Renal cortical epithelial cell (primary cell): ENCODE data around the gene SYT2. TPM values are rescaled to one million over a fixed set of nuclear protein-coding genes. Genes with fewer than 3 reads are reported as not detected.
"Not testable (repeated sequence)": the region's sequence is repeated elsewhere in the genome, so short reads cannot be mapped to it uniquely, and the experiment has no call there.

Experiments used
- DNase-seq: peaks from one replicate; pipeline ENCODE4 v3.0.0-alpha.2; 2011; ENCODE audit warnings: low read depth
- total RNA-seq: library from RNA; depleted of rRNA; stranded (reverse); fragments of >200 nt; gene quantifications from 2 replicates; pipeline ENCODE4 v1.2.3, GENCODE V29; 2014

Gene SYT2
- total RNA-seq, 1 donor from 2014 or later = 0.05 TPM

DNA sequence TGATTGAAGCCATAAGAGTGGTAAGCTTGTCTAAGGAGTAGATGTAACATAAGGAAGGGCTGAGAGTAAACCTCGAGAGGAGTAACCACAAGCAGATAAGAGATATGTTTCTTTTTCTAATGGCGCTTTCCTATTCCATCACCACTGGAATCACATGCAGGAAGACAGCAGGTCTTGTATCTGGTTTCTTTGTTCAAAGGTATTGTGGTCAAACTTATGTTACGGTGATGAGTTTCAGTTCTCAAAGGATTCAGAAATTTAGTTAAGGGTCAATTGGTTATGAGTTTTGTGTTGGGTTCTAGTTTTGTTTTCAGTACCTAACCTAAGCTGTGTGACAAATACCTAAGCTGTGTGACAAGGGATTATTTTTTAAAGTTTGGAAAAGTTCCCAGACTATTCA lies 163.5 kb downstream of the SYT2 start:
- DNase-seq = not testable (repeated sequence)

GRCh38 chr1:202546377-202546776 lies 163.9 kb downstream of the SYT2 start:
- not testable (repeated sequence) for DNase-seq

- DNase-seq = not testable (repeated sequence)
These were observed 164.5 kb downstream of the SYT2 start for GRCh38 chr1:202545647-202546303.

DNA sequence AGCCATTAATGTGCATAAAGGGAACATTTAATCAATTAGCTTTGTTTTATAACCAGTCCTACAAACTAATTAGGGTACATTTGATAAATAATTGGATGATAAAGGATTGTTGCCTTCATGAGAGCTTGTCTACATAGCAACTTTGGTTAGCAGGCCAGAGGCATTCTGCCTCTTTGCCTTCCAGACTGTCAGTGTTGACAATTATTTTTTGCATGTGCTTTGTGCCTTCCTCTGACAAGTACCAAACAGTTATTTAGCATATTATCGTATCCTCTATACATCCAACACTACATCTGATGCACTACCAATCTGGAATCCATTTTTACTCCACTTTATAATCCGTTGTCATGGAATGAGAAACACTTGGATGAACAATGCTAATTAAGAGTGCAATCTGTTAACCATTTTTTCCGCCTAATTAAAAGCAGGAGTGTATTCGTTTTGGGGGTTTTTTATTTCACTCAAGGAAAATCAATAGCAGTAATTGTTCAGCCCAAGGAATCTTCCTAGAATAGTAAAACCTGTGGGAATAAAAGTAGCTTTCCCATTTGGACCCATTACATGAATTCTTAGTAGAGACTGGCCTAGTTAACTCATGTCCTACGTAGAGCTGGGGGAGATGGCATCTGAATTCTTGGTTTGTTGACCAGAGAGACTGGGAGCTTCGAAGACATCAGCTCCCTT lies 165.3 kb downstream of the SYT2 start:
- DNase-seq = not testable (repeated sequence)

- not testable (repeated sequence) for DNase-seq
These were observed 166.7 kb downstream of the SYT2 start for GRCh38 chr1:202543537-202543936.

- DNase-seq = not testable (repeated sequence)
These were observed 167.8 kb downstream of the SYT2 start for GRCh38 chr1:202542415-202542814.

DNA sequence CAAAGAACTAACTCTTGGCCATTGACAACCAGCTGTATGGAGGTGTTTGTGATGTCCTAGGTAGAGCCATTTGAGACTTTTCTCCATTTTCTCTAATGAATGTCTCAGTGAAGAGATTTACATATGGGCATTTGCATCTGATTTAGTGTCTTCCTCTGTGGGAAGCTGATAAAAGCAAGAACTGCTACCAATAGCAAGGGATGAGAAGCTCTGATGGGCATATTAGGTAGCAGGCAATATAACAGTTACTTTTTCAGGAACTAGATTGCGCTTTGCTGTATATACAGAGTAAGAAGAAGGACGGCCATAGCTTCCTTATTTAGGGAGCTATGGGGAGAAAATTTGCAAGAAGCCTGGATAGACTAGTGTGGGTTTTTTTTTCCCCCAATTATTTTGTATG lies 169.4 kb downstream of the SYT2 start:
- DNase-seq = not testable (repeated sequence)

Other genes with a start within 250 kb of the SYT2 start
- gene KDM5B, start 98.0 kb upstream of the SYT2 start, total RNA-seq = 76.6 and 183 TPM in 2 replicates
- 0.40 TPM in 1 of 2 replicates, not detected in the other for gene PCAT6, start 100.5 kb upstream of the SYT2 start, total RNA-seq
- 3.3 and 7.1 TPM in 2 replicates for gene RABIF, start 178.7 kb upstream of the SYT2 start, total RNA-seq
- 31.8 and 40.6 TPM in 2 replicates for gene KLHL12, start 216.8 kb upstream of the SYT2 start, total RNA-seq
- 97.1 and 107 TPM in 2 replicates for gene ADIPOR1, start 247.9 kb upstream of the SYT2 start, total RNA-seq